Heart right ventricle (tissue), 16 donors: ENCODE data around the gene TMEM132D. TPM values are rescaled to one million over a fixed set of nuclear protein-coding genes. Genes with fewer than 3 reads are reported as not detected.

Experiments
- ATAC-seq, 8 donors: fragments of 200-7000 bp; cut with Tn5 transposase; one replicate each; pipeline ENCODE4 v1.9.1; 2020; ENCODE audit warnings: mild to moderate bottlenecking in 8 of 8, moderate library complexity in 8 of 8, moderate number of reproducible peaks in 1 of 8
- DNase-seq, 2 donors: peaks; one replicate each; pipeline ENCODE4 v3.0.0-alpha.2; 2020
- H3K27ac ChIP-seq, 10 donors: fragments of 200-600 bp; sonication (generic) in 2 of 10; one replicate each; pipeline versions ENCODE4 v1.5.0 to v1.8.0; 2020 to 2022; ENCODE audit warnings: mild to moderate bottlenecking in 3 of 10
- H3K27me3 ChIP-seq, 7 donors: fragments of 200-600 bp; one replicate each; pipeline ENCODE4 v1.8.0; 2021 to 2022; ENCODE audit warnings: mild to moderate bottlenecking in 2 of 7
- H3K36me3 ChIP-seq, 9 donors: fragments of 200-600 bp; sonication (generic) in 1 of 9; one replicate each; pipeline versions ENCODE4 v1.5.0 to v1.8.0; 2020 to 2022; ENCODE audit warnings: mild to moderate bottlenecking in 2 of 9
- H3K4me1 ChIP-seq, 9 donors: fragments of 200-600 bp; sonication (generic) in 1 of 9; one replicate each; pipeline versions ENCODE4 v1.5.0 to v1.8.0; 2020 to 2022; ENCODE audit warnings: mild to moderate bottlenecking in 4 of 9
- H3K4me3 ChIP-seq, 10 donors: fragments of 200-600 bp; sonication (generic) in 2 of 10; one replicate each; pipeline versions ENCODE4 v1.5.0 to v1.8.0; 2020 to 2022; ENCODE audit warnings: mild to moderate bottlenecking in 7 of 10, moderate library complexity in 2 of 10
- H3K9me3 ChIP-seq, 11 donors: fragments of 200-600 bp in 10 of 11; sonication (generic) in 2 of 11; one replicate each; pipeline versions ENCODE4 v1.5.0 to v1.8.0; 2013 to 2022; ENCODE audit warnings: mild to moderate bottlenecking in 2 of 11, control low read depth in 1 of 11, moderate library complexity in 1 of 11
- WGBS, 2 donors: extraction: QIAGEN DNeasy Blood & Tissue Kit; methylation state at CpG; one replicate each; pipeline ENCODE4 v1.1.7; 2013; ENCODE audit warnings: inconsistent platforms in 1 of 2; 5-methylcytosine and 5-hydroxymethylcytosine counted together
- intact Hi-C, 10 donors: fragments of 100-400 bp; cut with DNase I; formaldehyde crosslinking; loops; one replicate each; pipeline versions ENCODE4 v1.11.1 to v1.14.2; 2022
- polyA plus RNA-seq, 2 donors: library from polyadenylated mRNA; stranded (reverse); fragments of 200-250 nt; gene quantifications; one replicate each; pipeline ENCODE4 v1.2.3, GENCODE V29; 2013
- total RNA-seq, 10 donors: library from RNA; stranded (reverse); fragmentation: NEBNext Ultra II Directional in 3 of 10; extraction: Animal tissue kit (Norgen Biotek cat#: 25700) in 3 of 10; gene quantifications; one replicate each; pipeline versions ENCODE4 v1.2.1 to v1.2.4, GENCODE V29; 2021 to 2023
- TF ChIP-seq, protein P1 (sequence below), 9 donors: fragments of 200-600 bp; sonication (generic) in 2 of 9; IDR thresholded peaks; one replicate each; pipeline versions ENCODE4 v1.5.0 to v1.8.0; 2021 to 2022; ENCODE audit warnings: antibody characterized with exemption in 9 of 9, mild to moderate bottlenecking in 5 of 9, moderate library complexity in 1 of 9
- donor health status: Arrhythmogenic right ventricular cardiomyopathy.
- donor health status: ischemic (EF 13 %, LVEDD 7.1; RV severe dilation, severe dysfunction).
- donor health status: healthy with polysubstance abuse.
- donor health status: DM: no; HTN: yes; CAD: no.
- donor health status: DM: no; HTN: no; CAD: no.
- donor health status: ischemic (EF 25% LVEDD 6.9; RV normal size, moderate dysfunction).
- donor health status: ischemic (EF 25% LVEDD 5.7; RV mildly dilated, moderate dysfunction).
- donor health status: healthy.
- donor health status: DM: yes; HTN: yes; CAD: no.
- donor health status: Ischemic cardiomyopathy.
- donor health status: ischemic (EF 35%, LVEDD 5.7; RV mildly dilated, moderate dysfunction).
- donor health status: nonischemic (EF 11% LVEDD 7.7; RV severe dilation, severe dysfunction).
- donor health status: DM: yes; HTN: yes; CAD: no.
- donor health status: PGD.
- donor health status: ischemic (EF 29% LVEDD 5.4; RV normal size, mild dysfunction).
- donor health status: nonischemic (EF 23%, LVEDD 6.1; RV moderate dilation, normal function).

Gene TMEM132D
- total and polyA plus RNA-seq, 12 donors, result not detected

DNA sequence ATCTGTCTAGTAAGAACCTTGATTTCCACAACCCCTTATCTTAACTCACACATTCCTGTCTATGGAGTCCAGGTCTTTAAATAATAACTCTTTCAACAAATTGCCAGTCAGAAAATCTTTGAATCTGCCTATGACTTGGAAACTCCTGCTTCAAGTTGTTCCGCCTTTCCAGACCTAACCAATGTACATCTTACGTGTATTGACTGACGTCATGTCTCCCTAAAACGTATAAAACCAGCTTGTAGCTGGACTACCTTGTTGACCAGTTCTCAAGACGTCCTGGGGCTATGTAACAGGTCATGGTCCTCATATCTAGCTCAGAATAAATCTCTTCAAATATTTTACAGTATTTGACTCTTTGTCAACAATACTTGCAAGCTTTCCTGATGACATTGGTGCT lies 337.0 kb downstream of the TMEM132D start:
- DNase-seq, result no peak
- Histone ChIP-seq H3K4me1 (no peaks in the 10 kb centered on the region), H3K9me3 (peaks cover 0 to 15% (median 0%) of the 10 kb centered on the region in 11 donors), H3K27me3 (no peaks in the 10 kb centered on the region), H3K36me3 (no peaks in the 10 kb centered on the region), H3K4me3 (no peak overlapping the region), H3K27ac (no peak overlapping the region)
- ATAC-seq, result no peak
- intact Hi-C loops, result no loop called here
- WGBS, 2 donors, result 68 to 74% methylated on average over 5 of the region's 5 CpGs
- TF ChIP-seq, protein P1, sequence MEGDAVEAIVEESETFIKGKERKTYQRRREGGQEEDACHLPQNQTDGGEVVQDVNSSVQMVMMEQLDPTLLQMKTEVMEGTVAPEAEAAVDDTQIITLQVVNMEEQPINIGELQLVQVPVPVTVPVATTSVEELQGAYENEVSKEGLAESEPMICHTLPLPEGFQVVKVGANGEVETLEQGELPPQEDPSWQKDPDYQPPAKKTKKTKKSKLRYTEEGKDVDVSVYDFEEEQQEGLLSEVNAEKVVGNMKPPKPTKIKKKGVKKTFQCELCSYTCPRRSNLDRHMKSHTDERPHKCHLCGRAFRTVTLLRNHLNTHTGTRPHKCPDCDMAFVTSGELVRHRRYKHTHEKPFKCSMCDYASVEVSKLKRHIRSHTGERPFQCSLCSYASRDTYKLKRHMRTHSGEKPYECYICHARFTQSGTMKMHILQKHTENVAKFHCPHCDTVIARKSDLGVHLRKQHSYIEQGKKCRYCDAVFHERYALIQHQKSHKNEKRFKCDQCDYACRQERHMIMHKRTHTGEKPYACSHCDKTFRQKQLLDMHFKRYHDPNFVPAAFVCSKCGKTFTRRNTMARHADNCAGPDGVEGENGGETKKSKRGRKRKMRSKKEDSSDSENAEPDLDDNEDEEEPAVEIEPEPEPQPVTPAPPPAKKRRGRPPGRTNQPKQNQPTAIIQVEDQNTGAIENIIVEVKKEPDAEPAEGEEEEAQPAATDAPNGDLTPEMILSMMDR (IDR thresholded peaks at IDR 0.05), result no peak

DNA sequence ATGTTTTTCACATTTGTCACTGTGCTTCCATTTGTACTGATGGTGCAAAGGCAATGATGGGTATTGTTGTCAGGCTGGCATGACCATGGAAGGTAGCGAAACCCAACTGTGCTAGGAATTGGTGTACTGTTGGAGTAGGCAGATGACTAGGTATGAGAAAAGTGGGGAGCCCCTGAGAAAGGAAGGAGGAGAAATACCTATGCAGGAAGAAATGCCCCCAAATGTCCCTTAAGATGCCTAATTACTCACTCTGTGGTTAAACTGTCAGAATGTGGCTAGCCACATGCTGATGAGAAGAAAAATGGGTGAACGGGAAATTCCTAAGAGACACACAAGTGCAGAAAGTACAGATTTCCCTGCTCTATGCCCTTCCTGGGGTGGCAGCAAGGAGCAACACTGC lies 339.1 kb downstream of the TMEM132D start:
- WGBS, 2 donors, result 79 to 86% methylated on average over 2 of the region's 2 CpGs
- Histone ChIP-seq H3K27me3 (no peaks in the 10 kb centered on the region), H3K4me3 (no peak overlapping the region), H3K9me3 (peaks cover 0 to 3% (median 0%) of the 10 kb centered on the region in 11 donors), H3K27ac (no peak overlapping the region), H3K36me3 (no peaks in the 10 kb centered on the region), H3K4me1 (no peaks in the 10 kb centered on the region)
- TF ChIP-seq, protein P1 (IDR thresholded peaks at IDR 0.05), result no peak
- intact Hi-C loops, result no loop called here
- ATAC-seq (no peak), DNase-seq (no peak)

DNA sequence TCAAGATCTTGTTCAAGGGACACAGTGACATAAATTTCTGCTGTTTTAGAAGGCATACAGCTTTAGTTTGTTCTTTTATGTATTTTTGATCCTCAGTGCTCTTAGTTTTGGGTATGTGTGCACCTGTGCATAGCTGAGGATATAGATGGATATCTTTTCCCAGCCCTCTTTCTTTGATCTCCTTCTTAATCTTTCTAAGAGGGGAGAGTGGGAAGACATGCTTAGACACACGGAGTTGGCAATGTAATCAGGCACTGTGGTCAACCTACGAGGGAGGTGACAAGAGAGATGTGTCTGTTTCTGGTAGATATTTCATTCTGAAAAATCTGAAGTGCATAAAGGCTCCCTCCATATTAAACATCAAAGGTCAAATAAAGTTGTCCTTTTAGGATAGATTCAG lies 340.6 kb downstream of the TMEM132D start:
- intact Hi-C loops, result no loop called here
- WGBS, 2 donors, result 55 to 61% methylated on average over 2 of the region's 2 CpGs
- H3K4me3 ChIP-seq, result no peak overlapping the region
- no peaks in the 10 kb centered on the region for H3K4me1 ChIP-seq
- peaks cover 0 to 7% (median 0%) of the 10 kb centered on the region in 11 donors for H3K9me3 ChIP-seq
- TF ChIP-seq, protein P1 (IDR thresholded peaks at IDR 0.05), result no peak
- no peak for DNase-seq
- H3K27me3 ChIP-seq, result no peaks in the 10 kb centered on the region
- no peak overlapping the region for H3K27ac ChIP-seq
- ATAC-seq, result no peak
- H3K36me3 ChIP-seq, result no peaks in the 10 kb centered on the region

DNA sequence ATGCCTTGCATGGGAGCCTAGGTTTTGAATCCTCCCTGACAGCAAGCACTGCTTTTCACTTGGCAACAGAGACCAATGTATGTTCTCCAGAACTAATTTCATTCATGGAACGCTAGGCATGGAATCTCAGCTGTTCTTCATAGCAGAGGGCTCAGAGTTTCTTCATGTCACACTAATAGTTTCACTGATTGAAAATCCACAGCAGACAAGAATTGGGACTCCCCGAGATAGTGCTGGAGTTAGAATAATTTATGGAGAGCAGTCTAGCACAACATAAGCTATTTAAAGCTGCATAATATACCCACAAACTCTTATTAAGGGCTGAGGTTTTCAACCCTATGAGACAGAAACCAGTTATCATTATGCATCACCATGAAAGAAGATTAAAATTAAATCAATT lies 342.5 kb downstream of the TMEM132D start:
- intact Hi-C loops, result no loop called here
- H3K36me3 ChIP-seq, result no peaks in the 10 kb centered on the region
- H3K9me3 ChIP-seq, result peaks cover 0 to 12% (median 0%) of the 10 kb centered on the region in 11 donors
- ATAC-seq, result no peak
- H3K4me1 ChIP-seq, result no peaks in the 10 kb centered on the region
- WGBS, 2 donors, result 81 to 84% methylated on average over 2 of the region's 2 CpGs
- no peak overlapping the region for H3K4me3 ChIP-seq
- H3K27ac ChIP-seq, result no peak overlapping the region
- no peak for DNase-seq
- TF ChIP-seq, protein P1 (IDR thresholded peaks at IDR 0.05), result no peak
- H3K27me3 ChIP-seq, result no peaks in the 10 kb centered on the region
